ENCODE data around the gene TRIM25. TPM values are rescaled to one million over a fixed set of nuclear protein-coding genes. Genes with fewer than 3 reads are reported as not detected.

Gene TRIM25
- total and polyA plus RNA-seq, 2 of the 8 experiments (the other 6 are each of a cell fraction or from before 2014, with no cell fraction given) = 16.6 to 38.9 TPM

DNA sequence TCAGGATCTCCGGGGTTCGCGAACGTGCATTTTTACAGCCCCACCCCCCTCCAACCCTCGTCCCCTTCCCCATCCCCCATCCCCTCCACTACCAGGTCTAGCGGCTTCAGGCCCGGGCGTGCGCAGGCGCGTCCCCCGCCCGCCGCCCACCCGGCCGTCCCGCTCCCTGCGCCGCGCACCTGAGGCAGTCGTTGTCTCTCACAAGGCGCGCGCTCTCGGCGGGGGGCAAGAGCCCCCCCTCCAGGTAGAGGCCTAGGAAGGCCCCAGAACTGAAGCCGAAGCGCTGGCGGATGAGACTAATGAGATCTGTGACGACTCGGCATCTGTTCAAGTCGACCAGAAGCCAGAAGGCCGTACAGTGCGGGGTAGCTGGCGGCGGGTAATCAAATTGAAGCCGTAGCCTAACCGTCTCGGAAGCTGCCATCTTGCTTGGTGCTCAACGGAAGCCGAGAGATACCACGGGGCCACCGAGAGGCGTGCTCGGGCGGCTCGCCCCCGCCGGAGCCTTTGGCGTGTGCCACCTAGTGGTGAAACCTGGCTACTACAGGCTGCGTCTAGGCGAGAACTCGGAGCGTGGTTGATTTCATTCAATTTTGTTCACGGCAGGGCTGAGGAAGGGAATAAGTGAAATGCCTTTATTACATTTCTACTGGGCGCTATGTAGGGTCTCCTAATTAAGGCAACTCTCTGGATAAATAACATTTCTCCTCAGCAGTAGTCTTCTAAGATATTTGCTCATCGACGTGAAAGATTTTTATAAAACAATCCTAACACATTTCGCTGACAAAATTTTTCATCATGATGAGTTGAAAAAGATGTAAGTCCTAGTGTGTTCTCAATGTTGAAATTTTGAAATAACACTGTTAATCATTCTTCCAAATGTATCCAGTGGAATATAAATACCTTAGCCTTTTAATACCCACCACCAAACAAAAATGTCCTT lies 47.0 kb upstream of the TRIM25 start, which contains the start of gene COIL (continued):
- TF ChIP-seq EZH2 (IDR thresholded peaks at IDR 0.05; ENCODE audit: low read depth, low read length, severe bottlenecking) (no peak), BRCA1 (IDR thresholded peaks at IDR 0.05; ENCODE audit: low read depth, low read length) (no peak), TAF1 (IDR thresholded peaks at IDR 0.05; ENCODE audit: low read depth, low read length) (peak; percentile 90), TEAD4 (IDR thresholded peaks at IDR 0.05; ENCODE audit: low read depth, low read length) (no peak), CHD1 (IDR thresholded peaks at IDR 0.05; ENCODE audit: low read depth, low read length) (no peak), TBP (IDR thresholded peaks at IDR 0.05; ENCODE audit: low read depth, low read length) (peak; percentile 81; the same call in 1 of the 2 replicates), CBX5 (IDR thresholded peaks at IDR 0.05; ENCODE audit: low read depth, low read length) (no peak), CTBP2 (IDR thresholded peaks at IDR 0.05; ENCODE audit: borderline replicate concordance, insufficient read depth, insufficient read length, low read length) (no peak)
- TF ChIP-seq, protein P1, sequence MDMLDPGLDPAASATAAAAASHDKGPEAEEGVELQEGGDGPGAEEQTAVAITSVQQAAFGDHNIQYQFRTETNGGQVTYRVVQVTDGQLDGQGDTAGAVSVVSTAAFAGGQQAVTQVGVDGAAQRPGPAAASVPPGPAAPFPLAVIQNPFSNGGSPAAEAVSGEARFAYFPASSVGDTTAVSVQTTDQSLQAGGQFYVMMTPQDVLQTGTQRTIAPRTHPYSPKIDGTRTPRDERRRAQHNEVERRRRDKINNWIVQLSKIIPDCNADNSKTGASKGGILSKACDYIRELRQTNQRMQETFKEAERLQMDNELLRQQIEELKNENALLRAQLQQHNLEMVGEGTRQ (IDR thresholded peaks at IDR 0.05; ENCODE audit: low read length) = peak; percentile 46
- TF ChIP-seq, protein P2, sequence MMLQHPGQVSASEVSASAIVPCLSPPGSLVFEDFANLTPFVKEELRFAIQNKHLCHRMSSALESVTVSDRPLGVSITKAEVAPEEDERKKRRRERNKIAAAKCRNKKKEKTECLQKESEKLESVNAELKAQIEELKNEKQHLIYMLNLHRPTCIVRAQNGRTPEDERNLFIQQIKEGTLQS (IDR thresholded peaks at IDR 0.05; ENCODE audit: insufficient read depth, low read depth, low read length) = no peak
- TF ChIP-seq, protein P3, sequence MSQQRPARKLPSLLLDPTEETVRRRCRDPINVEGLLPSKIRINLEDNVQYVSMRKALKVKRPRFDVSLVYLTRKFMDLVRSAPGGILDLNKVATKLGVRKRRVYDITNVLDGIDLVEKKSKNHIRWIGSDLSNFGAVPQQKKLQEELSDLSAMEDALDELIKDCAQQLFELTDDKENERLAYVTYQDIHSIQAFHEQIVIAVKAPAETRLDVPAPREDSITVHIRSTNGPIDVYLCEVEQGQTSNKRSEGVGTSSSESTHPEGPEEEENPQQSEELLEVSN (IDR thresholded peaks at IDR 0.05) = peak; percentile 56; the same call in 1 of the 2 replicates

Data from H1 (cell line).